HG03520 (cell line): ENCODE measurements around the gene BACH2.
"Not testable (repeated sequence)": the region's sequence is repeated elsewhere in the genome, so short reads cannot be mapped to it uniquely, and the experiment has no call there.

Source experiments
- ATAC-seq: cut with Tn5 transposase; IDR thresholded peaks from one replicate; pipeline ENCODE4 v1.9.1; 2021; ENCODE audit warnings: mild to moderate bottlenecking, moderate library complexity; ENCODE audit not compliant: unreplicated experiment

The BACH2 gene

GRCh38 chr6:90166155-90166924, 130.3 kb downstream of the BACH2 start:
- not testable (repeated sequence) for ATAC-seq

GRCh38 chr6:90162648-90163387, 133.8 kb downstream of the BACH2 start:
- no peak for ATAC-seq

- ATAC-seq: no peak
Observed at GRCh38 chr6:90160013-90160412, 136.6 kb downstream of the BACH2 start.

- no peak for ATAC-seq
Observed at GRCh38 chr6:90159452-90159851, 137.2 kb downstream of the BACH2 start.

- ATAC-seq: no peak
Observed at GRCh38 chr6:90158936-90159335, 137.7 kb downstream of the BACH2 start.

GRCh38 chr6:90157441-90157840, 139.2 kb downstream of the BACH2 start:
- ATAC-seq: no peak

- ATAC-seq: no peak
Observed at GRCh38 chr6:90156861-90157260, 139.8 kb downstream of the BACH2 start.

- ATAC-seq: no peak
Observed at GRCh38 chr6:90154755-90155470, 141.7 kb downstream of the BACH2 start.

- ATAC-seq: no peak
Observed at GRCh38 chr6:90151576-90152422, 144.8 kb downstream of the BACH2 start.

GRCh38 chr6:90149280-90149679, 147.4 kb downstream of the BACH2 start:
- ATAC-seq: no peak

GRCh38 chr6:90148867-90149266, 147.8 kb downstream of the BACH2 start:
- ATAC-seq: no peak

GRCh38 chr6:90146921-90147649, 149.6 kb downstream of the BACH2 start:
- ATAC-seq: no peak

- no peak for ATAC-seq
Observed at GRCh38 chr6:90146024-90146423, 150.6 kb downstream of the BACH2 start.

- ATAC-seq: no peak
Observed at GRCh38 chr6:90144928-90145555, 151.6 kb downstream of the BACH2 start.

GRCh38 chr6:90144396-90144795, 152.2 kb downstream of the BACH2 start:
- ATAC-seq: no peak

- ATAC-seq: no peak
Observed at GRCh38 chr6:90140683-90141082, 156.0 kb downstream of the BACH2 start.

GRCh38 chr6:90139272-90139817, 157.3 kb downstream of the BACH2 start:
- ATAC-seq: no peak

- no peak for ATAC-seq
Observed at GRCh38 chr6:90136837-90137568, 159.6 kb downstream of the BACH2 start.

- ATAC-seq: no peak
Observed at GRCh38 chr6:90136176-90136575, 160.5 kb downstream of the BACH2 start.
